ENCODE data around the gene GADD45GIP1. TPM values are rescaled to one million over a fixed set of nuclear protein-coding genes. Genes with fewer than 3 reads are reported as not detected.

The GADD45GIP1 gene
- total RNA-seq (2014; rRNA removed; shearing (Covaris generic)) = 75.8 and 80.8 TPM in 2 replicates

DNA sequence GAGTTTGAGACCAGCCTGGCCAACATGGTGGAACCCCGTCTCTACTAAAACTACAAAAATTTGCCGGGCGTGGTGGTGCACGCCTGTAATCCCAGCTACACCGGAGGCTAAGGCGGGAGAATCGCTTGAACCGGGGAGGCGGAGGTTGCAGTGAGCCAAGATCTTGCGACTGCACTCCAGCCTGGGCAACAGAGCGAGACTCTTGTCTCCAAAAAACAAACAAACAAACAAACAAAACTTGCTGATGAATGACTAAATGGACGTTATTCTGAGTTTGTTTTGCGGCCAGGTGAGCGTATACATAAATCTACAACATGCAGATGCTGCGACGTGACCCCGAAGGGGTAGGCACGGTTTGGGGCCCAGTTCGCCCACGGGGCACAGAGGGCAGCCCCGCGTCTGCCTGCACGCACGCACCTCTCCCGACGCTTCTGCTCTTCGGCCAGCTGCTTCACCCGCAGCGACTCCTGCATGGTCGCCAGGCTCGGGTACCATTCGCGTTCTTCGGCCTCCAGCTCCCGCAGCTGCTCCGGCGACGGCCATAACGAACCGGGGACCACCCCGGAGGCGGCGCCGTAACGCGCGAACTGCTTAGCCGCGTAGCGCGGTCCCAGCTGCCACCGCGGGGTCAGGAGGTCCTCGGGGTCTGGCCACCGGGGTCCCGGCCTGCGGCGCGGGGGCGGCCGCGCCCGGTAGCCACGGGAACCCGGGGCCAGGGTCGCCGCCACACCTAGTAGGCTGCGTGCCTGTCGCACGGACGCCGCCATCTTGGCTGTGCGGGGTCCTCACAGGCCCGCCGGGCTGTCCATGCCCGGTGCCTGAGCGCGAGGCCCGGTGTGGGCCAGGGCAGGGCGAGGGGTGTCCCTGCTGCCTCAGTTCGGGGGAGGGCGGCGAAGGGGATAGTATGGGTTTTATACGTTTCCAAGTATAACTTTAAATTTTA is at the start of gene GADD45GIP1:
TSS of gene GADD45GIP1 (minus strand) at position 778 of the 943 bp plus-strand sequence. CDS start at position 767, 11 bp downstream.
- DNase-seq (ENCODE audit: low read depth) = peak; percentile 91

DNA sequence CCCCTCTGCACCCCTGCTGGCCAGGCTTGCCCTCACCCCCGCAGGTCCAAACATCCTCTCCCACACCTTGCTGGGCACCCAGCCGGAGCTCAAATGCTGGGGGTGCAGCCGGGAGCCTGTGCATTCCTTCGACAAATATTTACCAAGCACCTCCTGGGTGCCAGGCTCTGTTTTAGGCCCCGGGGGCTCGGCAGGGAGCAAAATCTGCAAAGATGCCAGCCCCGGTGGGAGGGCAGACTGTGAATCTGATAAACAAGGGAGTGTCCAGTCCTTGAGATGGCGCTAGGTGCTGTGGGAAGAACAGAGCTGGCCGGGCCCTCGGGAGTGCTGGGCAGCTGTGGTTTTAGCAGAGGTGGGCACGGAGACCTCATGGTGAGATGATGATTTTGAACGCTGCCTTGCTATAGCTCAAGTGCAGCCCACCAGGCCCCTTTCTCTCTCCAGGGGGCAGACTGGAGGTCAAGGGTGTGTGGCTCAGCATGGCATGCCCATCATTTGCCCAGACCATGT is 48.9 kb upstream of the GADD45GIP1 start:
- DNase-seq (ENCODE audit: low read depth) = no peak

DNA sequence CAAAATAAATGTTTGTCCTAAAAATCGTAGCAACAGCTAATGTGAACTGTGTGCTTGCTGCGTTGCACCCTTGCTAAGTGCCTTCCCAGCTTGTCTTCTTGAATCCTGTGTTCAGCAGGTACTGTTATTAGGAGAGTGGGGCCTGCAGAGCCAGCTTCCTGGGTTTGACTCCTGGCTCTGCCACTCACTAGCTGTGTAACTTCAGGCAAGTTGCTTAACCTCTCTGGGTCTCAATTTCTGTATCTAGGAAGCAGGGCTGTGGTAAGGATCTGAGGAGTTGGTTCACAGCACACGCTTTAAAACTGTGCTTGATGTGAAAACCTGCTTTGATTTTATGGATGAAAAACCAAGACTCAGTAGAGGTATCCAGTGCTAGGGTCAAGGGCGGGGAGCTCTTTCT is 48.2 kb upstream of the GADD45GIP1 start:
- no peak for DNase-seq (ENCODE audit: low read depth)

DNA sequence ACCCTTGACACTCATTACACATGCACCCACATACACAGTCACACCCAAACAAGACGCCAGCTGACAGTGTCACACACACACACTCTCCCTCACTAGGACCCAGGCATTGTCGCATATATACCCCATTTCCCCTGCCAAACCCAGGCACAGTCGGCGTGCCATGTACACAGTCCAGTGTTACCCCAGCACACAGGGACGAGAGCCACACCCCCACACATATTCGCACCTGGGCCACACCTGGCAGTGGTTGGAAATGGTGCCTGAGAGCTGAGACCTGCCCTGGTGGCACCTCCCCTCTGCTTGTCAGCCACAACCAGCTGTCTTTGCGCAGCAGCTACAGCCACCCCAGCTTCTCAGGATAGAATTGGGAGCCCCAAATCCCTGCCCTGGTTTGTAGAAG is 47.2 kb upstream of the GADD45GIP1 start:
- DNase-seq (ENCODE audit: low read depth) = no peak

DNA sequence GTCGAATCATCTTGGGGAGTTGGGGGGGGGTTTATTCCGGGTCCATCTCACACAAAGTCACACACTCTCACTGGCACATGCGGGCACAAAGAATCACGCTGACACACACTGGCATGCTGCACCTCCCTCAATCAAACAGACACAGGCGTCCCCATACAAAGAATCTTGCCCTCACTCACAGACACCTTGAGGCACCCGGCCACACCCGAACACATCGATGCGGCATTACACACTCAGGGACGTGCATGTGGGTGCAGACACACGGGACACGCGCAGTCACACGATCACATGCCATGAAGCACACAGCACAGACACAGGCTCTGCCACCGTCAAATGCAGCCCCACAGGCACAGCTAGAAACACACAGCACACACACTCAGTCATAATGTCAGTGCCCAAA is 46.1 kb upstream of the GADD45GIP1 start:
- DNase-seq (ENCODE audit: low read depth) = no peak

DNA sequence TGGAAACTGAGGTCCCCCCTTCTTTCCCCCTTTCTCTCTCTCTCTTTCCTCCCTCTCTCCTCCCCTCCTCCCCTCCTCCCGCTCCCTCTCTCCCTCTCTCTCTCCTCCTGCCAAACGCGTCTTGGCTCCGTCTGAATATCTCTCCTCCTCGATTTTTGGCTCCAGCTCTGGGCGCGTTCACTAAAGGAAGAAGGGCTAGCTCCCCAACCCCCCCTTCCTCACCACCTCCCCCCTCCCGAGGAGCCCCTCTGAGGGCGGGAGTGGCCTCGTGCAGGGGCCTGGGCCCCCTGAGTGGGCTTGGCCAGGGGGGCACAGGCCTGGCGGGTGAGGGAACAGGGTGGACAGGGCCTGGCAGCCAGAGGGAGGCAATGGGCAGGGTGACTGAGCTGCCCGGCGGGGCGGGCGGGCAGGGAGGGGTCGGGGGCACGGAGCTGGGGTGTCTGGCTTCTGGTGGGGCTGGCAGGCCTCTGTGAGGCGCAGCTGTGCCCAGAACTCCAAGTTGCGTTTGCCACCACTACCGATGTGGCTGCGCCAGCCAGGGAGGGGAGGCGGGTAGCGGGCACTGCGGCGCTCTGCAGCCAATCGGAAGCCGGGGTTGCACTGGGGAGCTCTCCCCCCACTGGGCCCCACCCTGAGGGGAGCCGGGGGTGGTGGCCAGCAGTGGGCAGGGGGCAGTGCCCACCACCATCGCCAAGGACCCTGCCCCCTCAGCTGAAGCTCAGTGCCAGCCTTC is 45.3 kb upstream of the GADD45GIP1 start:
- DNase-seq (ENCODE audit: low read depth) = no peak

DNA sequence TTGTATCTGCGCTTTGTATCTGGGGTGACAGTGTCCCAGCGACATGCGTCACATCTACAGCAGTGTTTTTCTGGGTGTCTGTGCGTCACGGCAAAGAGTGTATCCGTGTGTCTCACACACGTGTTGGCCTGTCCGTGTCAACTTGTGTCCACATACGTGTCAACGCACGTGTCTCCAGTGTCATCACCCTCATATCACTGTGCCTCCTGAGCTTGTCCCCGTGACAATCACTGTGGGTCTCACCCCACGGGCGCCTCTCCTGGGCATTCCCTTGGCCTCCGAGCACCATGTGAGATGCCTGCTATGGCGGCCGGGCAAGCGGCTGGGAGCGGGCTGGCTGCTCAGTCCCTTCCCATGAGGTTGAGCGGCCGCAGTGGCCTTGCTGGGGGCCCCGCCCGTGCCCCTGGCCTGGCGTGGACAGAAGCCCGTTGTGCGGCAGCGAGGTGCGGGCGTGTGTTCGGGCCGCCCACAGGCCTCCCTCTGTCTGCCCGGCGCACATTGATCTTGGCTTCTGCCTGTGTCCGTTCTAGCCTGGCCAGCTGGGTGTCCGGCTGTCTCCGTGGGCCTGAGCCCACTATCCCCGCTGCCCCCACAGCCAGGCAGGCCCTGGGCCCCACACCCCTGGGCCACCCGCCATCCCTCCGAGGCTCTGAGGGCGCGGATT is 44.6 kb upstream of the GADD45GIP1 start:
- DNase-seq (ENCODE audit: low read depth) = no peak

DNA sequence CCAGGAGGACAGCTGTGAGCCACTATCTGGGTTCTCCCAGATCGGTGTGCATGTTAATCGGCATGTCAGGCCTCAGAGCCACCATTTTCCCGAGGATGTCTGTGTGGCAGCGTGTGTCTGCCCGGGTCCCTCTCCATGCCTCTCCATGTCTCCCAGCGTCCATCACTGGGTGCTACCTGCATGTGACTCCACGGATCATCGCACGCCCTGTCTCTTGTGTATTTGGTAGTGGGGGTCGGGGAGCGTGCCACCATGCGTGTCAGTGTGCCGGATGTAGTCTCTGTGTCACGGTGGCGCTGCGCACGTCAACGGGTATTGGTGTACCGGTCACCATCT is 44.1 kb upstream of the GADD45GIP1 start:
- no peak for DNase-seq (ENCODE audit: low read depth)

DNA sequence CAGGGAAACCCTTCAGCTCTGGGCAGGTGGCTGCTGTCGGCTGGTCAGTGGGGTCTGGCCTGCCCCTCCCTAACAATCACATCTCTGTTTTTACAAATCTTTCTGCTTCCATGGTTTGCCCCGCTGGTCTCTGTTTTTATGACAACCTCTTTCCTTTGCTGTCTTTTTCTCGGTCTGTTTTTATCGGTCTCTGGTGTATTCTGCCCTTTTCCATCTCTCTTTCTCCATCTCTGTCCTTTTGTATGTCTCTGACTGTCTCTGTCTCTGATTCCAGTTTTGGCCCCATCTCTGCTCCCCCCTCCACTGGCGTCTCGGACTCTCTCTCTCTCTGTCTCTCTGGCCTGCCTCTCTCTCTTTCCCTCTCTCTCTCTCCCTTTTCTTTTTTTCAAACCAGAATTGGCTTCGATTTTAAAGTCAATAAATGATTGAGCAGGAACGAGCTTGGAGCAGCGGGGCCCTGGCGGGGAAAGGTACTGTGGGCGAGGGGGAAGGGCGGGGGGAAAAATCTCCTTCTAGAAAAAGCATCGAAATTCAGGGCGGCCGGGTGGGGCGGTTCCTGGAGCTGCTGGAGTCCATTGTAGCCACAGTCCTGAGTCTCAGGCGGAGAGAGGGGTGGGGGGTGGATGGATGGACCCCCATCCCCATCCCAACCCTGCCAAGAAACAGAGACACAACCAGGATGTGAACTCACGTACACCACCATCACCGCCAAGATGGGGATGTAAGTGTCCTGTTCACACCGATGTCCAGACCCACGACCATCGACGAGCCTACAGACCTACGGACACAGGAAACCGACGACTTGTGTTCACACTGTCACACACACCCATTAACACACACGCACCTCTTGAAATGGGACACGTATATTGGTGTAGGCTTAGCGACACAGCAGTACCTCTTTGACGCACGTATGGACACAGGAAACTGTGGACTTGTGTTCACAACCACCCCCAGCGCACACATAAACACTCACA is 41.2 kb upstream of the GADD45GIP1 start:
- DNase-seq (ENCODE audit: low read depth) = no peak

DNA sequence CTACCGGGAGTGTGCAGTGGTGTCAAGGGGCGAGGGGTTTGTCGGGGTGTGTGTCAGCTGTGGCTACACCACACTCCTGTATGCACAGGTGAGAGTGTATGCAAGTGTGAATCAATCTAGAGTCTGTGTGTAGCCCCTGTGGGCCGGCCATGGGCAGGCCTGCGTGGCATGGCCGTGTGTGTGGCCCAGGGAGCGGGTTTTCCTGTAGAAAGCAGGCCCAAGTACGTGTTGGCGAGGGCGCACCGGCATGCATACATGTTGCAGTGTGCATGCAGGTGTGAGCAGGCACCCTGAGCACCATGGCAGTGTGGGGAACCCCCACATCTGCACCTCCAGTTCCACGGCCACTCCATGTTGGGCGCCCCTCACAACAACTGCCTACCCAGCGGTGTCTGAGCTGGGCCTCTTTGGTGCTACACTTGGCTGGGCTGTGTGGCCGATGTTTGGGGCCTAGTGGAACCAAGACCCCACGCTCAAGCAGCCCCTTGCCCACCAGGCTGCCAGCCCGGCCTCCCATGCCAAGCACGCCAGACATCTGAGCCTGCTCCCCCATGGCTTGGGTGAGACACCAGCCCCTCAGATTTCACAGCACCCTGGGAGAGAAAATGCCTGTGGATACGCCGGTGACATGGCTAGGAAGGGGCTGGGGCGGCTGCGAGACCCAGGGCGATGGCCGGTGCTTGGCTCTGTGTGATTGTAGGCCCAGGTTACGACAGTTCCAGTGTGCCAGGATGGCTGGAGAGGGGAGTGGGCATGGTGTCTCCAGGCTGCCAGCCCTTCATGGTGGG is 40.4 kb upstream of the GADD45GIP1 start:
- no peak for DNase-seq (ENCODE audit: low read depth)

DNA sequence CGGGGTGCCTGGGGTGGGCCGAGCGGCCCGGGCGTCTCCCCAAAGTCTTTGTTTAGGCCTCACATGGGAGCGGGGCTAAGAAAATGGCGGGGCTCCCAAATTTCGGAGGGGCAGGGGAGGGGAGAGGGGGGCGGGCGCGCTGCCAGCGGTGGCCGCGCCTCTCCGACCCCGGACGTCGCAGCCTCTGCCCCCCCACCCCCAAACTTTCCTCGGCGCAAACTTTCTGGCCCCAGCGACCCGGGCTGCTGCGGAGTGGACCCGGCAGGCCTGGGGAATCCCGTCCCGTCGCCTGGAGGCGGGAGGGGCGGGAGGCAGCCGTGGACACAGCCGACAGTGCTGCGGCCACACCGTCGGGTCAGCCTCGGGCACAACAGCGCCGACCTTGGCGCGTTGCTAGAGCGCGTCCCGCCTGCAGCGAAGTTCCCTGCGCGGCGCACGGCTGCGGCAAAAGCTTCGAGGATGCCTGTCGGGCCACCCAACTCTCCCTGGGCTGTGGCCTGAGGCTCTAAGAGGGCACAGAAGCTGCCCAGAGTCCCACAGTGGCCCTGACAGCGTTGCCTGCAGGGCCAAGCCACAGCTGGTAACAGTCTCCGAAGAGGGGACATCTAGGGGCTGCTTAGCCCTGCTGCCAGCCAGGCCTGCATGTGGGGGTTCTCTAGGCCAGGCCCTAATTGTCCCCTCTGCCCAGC is 39.5 kb upstream of the GADD45GIP1 start:
- peak; percentile 58 for DNase-seq (ENCODE audit: low read depth)

DNA sequence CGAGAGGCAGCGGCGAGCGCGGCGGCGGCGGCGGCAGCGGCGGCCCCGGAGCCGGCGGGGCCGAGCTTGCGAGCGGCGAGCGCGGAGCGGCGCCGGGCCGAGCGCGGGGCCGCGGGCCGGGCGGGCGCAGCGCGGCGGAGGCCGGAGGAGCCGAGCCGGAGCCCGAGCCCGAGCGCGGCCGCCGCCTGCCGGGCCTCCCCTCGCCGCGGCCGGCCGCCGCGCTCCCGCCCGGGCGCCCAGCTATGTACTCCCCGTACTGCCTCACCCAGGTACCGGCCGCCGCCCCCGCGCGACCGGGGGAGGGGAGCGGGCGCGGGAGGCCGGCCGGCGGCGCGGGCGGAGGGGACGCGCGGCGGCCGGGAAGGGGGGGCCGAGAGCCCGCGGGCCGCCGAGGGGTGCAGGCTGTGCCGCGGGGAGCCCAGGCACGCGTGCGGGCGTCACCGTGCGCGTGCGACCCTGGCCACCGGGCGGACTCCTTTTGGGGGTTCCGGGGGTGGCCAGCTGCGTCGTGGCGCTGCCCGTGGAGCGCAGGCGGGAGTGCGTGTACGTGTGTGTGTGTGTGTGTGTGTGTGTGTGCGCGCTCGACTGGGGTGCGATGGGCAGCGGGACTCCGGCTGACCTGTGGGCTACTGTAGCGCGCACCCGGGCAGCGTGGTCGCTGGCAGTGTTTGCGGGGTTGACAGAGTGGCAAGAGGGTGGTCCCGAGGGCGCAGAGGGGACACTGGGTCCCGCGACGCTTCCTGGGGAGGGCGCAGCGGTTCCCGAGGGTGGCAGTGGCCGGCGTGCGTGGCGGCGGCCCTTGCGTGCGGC is 38.8 kb upstream of the GADD45GIP1 start:
- peak; percentile 52 for DNase-seq (ENCODE audit: low read depth)

DNA sequence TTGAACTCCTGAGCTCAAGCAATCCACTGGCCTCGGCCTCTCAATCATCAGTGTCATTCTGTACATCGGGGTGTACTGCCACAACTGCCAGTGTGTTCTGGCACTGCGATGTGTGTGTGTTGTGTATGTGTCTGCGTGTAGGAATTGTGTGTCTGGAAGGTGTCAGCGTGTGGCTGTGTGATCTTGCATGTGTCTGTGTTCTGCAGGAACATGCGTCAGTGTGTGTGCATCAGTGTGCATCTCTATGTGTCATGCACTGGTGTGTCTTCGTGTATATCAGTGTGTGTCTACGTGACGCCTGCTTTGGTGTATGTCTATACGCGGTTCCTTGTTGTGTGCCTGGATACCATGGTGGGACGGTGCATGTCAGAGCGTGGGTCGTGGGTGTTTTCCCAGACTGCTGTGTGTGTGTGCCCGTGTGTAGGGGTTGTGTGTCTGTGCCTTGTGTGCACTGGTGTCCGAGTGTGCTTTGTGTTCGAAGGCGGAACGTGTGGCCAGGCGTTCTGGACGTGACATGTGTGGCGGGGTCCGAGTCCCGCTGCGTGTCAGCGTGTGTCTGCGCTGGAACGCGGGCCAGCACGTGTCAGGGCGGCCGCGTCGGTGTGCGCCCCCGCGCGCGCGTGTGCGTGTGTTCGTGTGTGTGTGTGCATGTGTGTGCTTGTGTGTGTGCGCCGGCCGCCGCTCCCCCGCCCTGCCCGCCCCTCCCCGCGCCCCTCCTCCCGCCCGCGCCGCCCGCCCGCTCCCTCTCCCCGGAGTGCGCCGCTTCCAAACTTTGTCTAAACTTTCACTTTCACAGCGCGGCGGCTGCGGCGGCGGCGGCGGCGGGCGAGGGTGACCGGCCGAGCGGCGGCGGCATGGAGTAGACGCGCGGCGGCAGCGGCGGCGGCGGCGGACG is 37.9 kb upstream of the GADD45GIP1 start, which contains the start of gene NFIX:
TSS of gene NFIX (plus strand) at position 775 of the 895 bp plus-strand sequence. CDS start 363 bp downstream, outside the sequence.
- peak; percentile 84 for DNase-seq (ENCODE audit: low read depth)

DNA sequence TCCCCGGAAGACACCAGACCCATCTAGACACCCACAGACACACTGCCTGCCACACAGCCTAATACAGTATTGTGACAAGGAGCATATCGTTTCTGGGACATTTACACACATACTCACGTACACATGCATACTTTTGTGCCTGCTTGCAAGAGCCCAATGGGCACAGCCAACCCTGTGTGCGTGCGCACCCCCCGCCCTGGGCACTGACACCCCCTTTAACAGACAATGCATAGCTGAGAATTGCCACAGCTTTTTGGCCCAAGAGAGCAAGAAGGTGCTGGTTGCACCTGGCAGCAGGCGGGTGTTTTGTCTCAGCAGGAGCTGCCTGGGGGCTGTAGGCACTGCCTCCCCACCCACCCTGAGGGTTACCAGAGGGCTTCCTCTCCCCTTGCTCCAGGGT is 36.5 kb upstream of the GADD45GIP1 start:
- no peak for DNase-seq (ENCODE audit: low read depth)

DNA sequence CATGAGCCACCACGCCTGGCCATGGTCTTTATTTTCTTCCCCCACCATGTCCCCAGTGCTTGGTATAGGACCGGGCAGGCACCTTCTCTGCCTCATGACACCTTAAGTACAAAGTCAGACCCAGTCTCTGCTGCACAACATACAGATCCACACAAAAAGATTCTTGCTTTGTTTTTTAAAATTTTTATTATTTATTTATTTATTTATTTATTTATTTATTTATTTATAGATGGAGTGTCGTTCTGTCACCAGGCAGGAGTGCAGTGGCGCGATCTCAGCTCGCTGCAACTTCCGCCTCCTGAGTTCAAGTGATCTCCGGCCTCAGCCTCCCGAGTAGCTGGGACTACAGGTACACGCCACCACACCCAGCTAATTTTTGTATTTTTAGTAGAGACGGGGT is 35.7 kb upstream of the GADD45GIP1 start:
- no peak for DNase-seq (ENCODE audit: low read depth)

DNA sequence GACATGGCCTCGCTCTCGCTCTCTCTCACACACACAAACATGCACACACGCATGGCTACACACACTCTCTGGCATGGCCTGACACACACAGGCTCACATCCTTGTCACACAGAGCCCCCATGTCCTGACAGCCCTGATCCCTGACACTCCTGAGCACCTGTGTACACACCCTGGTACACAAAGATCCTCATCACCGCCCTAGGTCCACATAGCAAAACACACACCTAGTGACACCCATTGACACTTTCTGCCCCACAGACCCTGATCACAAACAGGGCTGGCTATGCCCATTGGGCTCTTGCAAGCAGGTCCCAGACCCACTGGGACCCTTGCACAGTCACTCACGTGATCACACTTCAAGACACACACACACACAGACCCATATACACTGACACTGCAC is 34.3 kb upstream of the GADD45GIP1 start:
- DNase-seq (ENCODE audit: low read depth) = no peak

DNA sequence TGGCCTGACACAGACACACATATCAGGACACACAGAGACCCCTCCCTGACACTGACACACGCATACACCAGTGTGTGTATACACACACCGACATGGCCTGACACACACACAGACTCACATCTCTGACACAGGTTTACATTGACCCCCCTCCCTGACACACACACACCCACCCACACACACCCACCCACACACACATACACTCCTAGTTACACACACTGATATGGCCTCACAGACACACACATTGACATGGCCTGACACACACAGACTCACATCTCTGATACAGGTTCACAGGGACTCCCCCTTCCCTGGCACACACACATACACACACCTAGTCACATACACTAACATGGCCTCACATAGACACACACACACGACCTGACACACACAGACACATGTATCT is 33.8 kb upstream of the GADD45GIP1 start:
- no peak for DNase-seq (ENCODE audit: low read depth)

All from Daoy (cell line).